GM21447 (cell line): Measurements from ENCODE around the gene DHH.

ENCODE experiments used
- ATAC-seq: cut with Tn5 transposase; IDR thresholded peaks from one replicate; pipeline ENCODE4 v1.9.1; 2021; ENCODE audit not compliant: unreplicated experiment

DHH gene

DNA sequence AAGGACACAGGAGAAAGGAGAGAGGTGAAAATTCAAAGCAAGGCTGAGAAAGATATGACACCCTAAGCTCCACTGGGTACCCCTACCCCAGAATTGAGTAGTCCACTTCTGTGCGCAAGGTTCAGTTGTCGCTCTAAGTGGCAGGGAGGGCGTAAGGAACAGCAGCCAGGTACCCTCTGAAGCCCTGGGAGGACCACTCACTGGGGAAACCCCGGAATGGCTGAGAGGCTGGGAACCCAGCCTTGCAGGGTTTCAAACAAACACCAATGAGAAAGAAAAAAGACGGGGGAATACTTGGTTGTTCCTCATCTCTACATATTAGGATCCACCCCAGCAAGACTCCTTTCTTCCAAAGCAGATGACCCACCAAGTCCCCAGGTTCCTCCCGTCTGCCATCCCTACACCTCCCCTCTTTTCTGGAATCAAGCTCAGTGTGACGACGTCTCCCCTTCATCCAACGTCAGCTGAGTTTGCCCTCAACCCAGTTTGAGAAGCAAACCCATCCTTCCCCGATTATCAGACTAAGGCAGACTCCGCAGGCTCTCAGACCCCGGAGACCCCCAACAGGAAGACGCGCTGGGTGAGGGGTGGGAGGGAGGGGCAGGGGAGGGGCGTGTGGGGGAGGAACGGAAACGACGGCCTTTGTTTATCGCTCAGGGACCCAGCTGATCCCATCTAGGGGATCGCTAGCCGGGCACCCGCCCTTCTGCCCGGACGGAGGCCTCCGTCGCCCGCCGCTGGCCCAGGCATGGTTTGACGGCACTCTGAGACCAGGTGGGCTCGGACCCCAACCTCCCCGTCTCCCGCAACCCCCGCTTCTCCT is 15.3 kb upstream of the DHH start:
- ATAC-seq: peak; percentile 18

GRCh38 chr12:49108958-49109404 is 14.4 kb upstream of the DHH start:
- no peak for ATAC-seq

DNA sequence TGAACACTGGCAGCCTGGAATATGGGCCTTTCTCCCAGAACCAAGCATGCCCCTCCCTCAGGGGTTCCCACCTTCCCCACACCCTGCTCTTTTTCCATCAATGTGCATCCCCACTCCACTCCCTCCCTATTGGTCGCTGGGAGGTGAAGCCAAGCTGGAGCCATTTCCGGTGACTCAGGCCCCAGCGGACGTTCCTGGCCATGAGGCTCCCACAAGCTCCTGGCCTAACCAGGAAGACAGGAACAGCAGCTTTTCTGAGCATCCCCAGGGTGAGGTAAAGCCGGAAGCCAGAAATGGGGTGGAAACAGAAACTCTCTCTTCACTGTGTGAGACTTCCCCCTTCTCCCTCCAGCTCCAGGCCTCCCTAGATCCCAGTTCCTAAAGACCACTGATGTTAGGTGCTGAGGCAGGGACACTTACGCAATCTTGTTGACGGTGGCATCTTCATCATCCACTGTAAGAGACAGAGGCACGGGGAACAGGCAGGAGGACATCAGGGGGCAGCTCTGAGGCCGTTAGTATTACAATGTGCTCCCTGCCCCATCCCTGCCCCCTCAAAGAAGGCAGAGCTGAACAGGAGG is 11.0 kb upstream of the DHH start:
- ATAC-seq: no peak

DNA sequence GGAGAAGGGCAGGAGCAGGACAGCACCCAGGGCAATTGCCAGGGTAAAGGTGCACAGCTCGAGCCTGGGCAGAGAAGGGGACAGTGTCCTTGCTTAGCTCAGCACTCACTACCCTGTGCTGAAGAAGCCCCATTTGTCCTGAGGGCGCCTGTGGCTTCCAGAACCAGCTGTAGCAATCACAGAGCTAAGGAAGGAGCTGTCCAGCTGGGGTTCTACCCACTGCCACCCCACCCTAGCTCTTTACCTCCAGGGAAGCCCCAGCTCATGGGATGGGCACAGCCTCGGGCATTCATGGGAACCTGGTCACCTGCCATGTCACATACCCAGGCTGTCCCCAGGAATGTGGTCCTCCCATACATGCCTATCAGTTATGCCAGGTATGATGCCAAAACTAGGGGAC is 10.2 kb upstream of the DHH start:
- no peak for ATAC-seq

- ATAC-seq: no peak
Measured at GRCh38 chr12:49100380-49100779, 5.8 kb upstream of the DHH start.

DNA sequence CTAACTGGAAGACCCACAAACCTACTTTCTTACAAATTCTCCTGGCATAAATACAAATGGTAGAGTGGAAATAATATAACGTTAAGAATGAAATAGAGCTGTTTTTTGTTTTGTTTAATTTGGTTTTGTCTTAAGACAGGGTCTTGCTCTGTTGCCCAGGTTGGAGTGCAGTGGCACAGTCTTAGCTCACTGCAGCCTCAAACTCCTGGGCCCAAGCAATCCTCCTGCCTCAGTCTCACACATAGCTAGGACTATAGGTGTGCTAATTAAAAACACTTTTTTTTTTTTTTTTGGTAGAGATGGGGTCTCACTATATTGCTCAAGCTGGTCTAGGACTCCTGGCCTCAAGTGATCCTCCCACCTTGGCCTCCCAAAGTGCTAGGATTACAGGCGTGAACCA is 4.1 kb upstream of the DHH start:
- no peak for ATAC-seq

- ATAC-seq: no peak
Measured at GRCh38 chr12:49098035-49098451, 3.4 kb upstream of the DHH start.

DNA sequence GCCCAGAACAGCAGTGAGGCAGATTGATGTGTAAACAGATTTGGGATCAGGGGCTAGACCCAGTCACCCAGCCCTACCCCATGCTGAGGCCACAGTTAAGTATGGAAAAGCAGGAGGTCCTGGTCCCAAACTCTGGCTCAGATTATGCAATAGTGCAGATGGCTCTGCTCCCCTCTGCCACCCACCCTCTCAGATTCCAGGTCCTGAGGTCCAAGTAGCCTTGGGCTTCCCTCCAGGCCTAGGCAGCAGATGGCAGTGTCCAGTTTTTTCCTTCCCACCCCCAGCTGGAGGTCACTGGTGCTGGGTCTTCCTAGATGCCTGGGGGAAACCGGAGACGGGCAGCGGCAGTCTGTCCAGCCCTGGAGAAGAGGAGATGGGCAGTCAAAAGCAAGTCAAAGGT is 2.8 kb upstream of the DHH start:
- ATAC-seq: no peak

DNA sequence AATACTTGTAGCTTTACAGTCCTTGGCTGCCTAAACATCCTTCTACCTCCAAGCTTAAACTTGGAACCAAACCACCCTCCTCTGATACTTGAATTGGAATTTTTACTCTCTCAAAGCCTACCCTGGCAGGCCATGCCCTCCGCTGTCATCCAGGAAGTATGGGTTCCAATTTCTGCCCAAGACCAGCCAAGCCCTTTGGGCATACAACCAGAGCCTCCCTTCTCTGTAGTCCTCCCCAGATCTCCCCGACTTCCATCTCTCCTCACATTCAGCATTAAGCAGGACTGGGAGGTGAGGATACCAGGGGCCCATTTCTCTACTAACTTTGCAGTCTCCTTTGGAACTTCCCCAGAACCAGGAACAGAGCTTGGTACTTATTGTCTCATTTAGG is 369 bp upstream of the DHH start:
- ATAC-seq: no peak

- no peak for ATAC-seq
Measured at GRCh38 chr12:49093792-49094159, 825 bp downstream of the DHH start.

DNA sequence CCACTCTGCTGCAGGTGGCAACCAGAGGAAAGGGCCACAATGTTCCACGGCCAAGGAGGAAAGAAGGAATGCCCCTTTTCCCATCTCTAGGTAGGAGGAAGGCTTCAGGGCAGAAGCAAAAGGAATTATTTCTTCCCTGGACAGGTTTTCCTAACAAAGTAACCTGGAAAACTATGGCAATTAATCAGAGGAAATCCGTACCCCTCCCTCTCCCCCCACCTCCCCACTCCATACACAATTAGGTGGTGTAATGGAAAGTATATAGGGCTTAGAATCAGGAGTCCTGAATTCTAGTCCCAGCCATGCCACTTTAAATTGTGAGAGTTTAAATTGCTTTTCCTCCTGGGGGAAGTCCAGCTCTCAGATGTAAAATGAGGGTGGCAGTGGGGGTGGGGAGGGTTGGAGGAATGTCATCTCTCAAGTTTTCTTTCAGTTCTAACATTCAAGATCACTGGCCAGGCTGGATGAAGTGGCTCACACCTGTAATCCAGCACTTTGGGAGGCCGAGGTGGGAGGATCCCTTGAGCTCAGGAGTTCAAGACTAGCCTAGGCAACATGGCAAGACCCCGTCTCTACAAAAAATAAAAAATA is 1.7 kb downstream of the DHH start:
- no peak for ATAC-seq

GRCh38 chr12:49092086-49092815 is 2.4 kb downstream of the DHH start:
- no peak for ATAC-seq

DNA sequence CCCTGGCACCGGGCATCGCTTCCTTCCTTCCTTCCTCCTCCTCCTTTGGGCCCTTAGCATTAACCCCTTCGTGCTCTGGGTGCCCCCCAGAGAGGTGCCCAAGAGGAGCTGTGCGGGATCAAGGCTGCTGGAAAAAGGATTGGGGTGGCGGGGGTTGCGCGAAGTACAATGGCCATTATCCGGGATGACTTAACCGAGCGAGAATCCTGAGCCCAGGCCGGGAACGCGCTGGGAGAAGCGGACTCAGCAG is 2.8 kb downstream of the DHH start:
- ATAC-seq: no peak

GRCh38 chr12:49091056-49091835 is 3.4 kb downstream of the DHH start:
- ATAC-seq: no peak

GRCh38 chr12:49089821-49090773 is 4.5 kb downstream of the DHH start:
- no peak for ATAC-seq

- ATAC-seq: no peak
Measured at GRCh38 chr12:49088932-49089330, 5.7 kb downstream of the DHH start.

- peak; percentile 86 for ATAC-seq
Measured at GRCh38 chr12:49088150-49088931, 6.3 kb downstream of the DHH start.

DNA sequence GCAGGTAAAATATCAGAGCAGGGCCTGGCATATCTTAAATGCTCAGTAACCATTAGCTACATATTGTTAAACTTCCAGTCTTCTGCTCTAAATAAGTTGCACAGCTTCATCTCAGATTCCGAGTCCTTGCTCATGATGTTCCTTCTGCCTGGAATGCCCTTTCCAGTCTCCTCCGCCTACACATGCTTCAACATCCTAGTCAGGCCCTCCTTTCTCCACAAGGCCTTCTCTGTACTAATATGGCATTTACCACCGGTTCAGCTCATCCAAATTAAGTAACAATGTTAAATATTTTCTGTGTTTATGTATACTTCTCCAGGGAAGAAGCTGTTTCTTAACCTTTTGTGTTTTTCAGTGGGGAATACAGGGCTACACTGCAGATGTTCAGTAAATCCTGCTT is 8.5 kb downstream of the DHH start:
- ATAC-seq: no peak

- no peak for ATAC-seq
Measured at GRCh38 chr12:49084438-49084837, 10.2 kb downstream of the DHH start.
